ENCODE results near the gene ZBTB16. TPM values are rescaled to one million over a fixed set of nuclear protein-coding genes. Genes with fewer than 3 reads are reported as not detected.

Gene ZBTB16
- polyA plus RNA-seq, 1 donor from 2014 or later, result 0.45 TPM

- H4K20me1 ChIP-seq (ENCODE audit: insufficient read depth), result no peaks in the 10 kb centered on the region
Measured at GRCh38 chr11:114218508-114218907, 159.0 kb downstream of the ZBTB16 start.

GRCh38 chr11:114219559-114220349 lies 160.2 kb downstream of the ZBTB16 start:
- Histone ChIP-seq H3K4me3 (ENCODE audit: low read length) (no peak overlapping the region), H3K27ac (ENCODE audit: low read length) (no peak overlapping the region), H2AFZ (ENCODE audit: low read depth, low read length) (no peak overlapping the region)

More at GRCh38 chr11:114218508-114218907, 159.0 kb downstream of the ZBTB16 start:
- no peak overlapping the region for H3K4me2 ChIP-seq (ENCODE audit: low read length)
- no peaks in the 10 kb centered on the region for H3K36me3 ChIP-seq (ENCODE audit: insufficient read depth, low read length)
- H2AFZ ChIP-seq (ENCODE audit: low read depth, low read length), result no peak overlapping the region
- H3K9me2 ChIP-seq (ENCODE audit: insufficient read depth, low read length), result no peaks in the 10 kb centered on the region
- H3F3A ChIP-seq (ENCODE audit: insufficient read depth, low read length, poor library complexity, severe bottlenecking), result no peaks in the 10 kb centered on the region
- H3K27ac ChIP-seq (ENCODE audit: low read length), result no peak overlapping the region
- no peaks in the 10 kb centered on the region for H3K27me3 ChIP-seq (ENCODE audit: insufficient read depth, low read depth, low read length)
- H3K4me3 ChIP-seq (ENCODE audit: low read length), result no peak overlapping the region
- no peak for TF ChIP-seq POLR2AphosphoS5 (IDR thresholded peaks at IDR 0.05)
- no peak for TF ChIP-seq TAF1 (IDR thresholded peaks at IDR 0.05; ENCODE audit: low read depth)
- no peak for TF ChIP-seq EZH2 (IDR thresholded peaks at IDR 0.05; ENCODE audit: borderline replicate concordance, insufficient read depth, low read length, poor library complexity, severe bottlenecking)
- no peak for TF ChIP-seq CTCF (IDR thresholded peaks at IDR 0.05; ENCODE audit: poor library complexity, severe bottlenecking)
- TF ChIP-seq RAD21 (conservative IDR thresholded peaks at IDR 0.05), result no peak
- no peak for TF ChIP-seq MXI1 (conservative IDR thresholded peaks at IDR 0.05; ENCODE audit: poor library complexity, severe bottlenecking)
- TF ChIP-seq EP300 (conservative IDR thresholded peaks at IDR 0.05; ENCODE audit: poor library complexity, severe bottlenecking), result no peak
- TF ChIP-seq SMC3 (conservative IDR thresholded peaks at IDR 0.05; ENCODE audit: poor library complexity), result no peak
- TF ChIP-seq REST (IDR thresholded peaks at IDR 0.05; ENCODE audit: borderline replicate concordance), result no peak
- H3K9me3 ChIP-seq (ENCODE audit: low read length), result no peaks in the 10 kb centered on the region
- H3K79me2 ChIP-seq (replicated peaks; ENCODE audit: insufficient read depth, low read length), result no peaks in the 10 kb centered on the region
- H3K9ac ChIP-seq (ENCODE audit: low read length), result no peak overlapping the region

More at GRCh38 chr11:114219559-114220349, 160.2 kb downstream of the ZBTB16 start:
- H3K36me3 ChIP-seq (ENCODE audit: insufficient read depth, low read length), result no peaks in the 10 kb centered on the region
- no peaks in the 10 kb centered on the region for H4K20me1 ChIP-seq (ENCODE audit: insufficient read depth)
- no peak overlapping the region for H3K4me2 ChIP-seq (ENCODE audit: low read length)
- no peaks in the 10 kb centered on the region for H3F3A ChIP-seq (ENCODE audit: insufficient read depth, low read length, poor library complexity, severe bottlenecking)
- no peak overlapping the region for H3K9ac ChIP-seq (ENCODE audit: low read length)
- H3K9me2 ChIP-seq (ENCODE audit: insufficient read depth, low read length), result no peaks in the 10 kb centered on the region
- H3K9me3 ChIP-seq (ENCODE audit: low read length), result no peaks in the 10 kb centered on the region
- TF ChIP-seq CTCF (IDR thresholded peaks at IDR 0.05; ENCODE audit: poor library complexity, severe bottlenecking) (no peak), EZH2 (IDR thresholded peaks at IDR 0.05; ENCODE audit: borderline replicate concordance, insufficient read depth, low read length, poor library complexity, severe bottlenecking) (no peak), RAD21 (conservative IDR thresholded peaks at IDR 0.05) (no peak), REST (IDR thresholded peaks at IDR 0.05; ENCODE audit: borderline replicate concordance) (no peak), POLR2AphosphoS5 (IDR thresholded peaks at IDR 0.05) (no peak)
- H3K27me3 ChIP-seq (ENCODE audit: insufficient read depth, low read depth, low read length), result no peaks in the 10 kb centered on the region
- no peaks in the 10 kb centered on the region for H3K79me2 ChIP-seq (replicated peaks; ENCODE audit: insufficient read depth, low read length)
